HepG2 (cell line): ENCODE data around the gene HAO2. TPM values are rescaled to one million over a fixed set of nuclear protein-coding genes. Genes with fewer than 3 reads are reported as not detected.

Experiments used
- ATAC-seq: fragments of 200-7000 bp; cut with Tn5 transposase; 3 replicates; pipeline ENCODE4 v1.9.1; 2020; ENCODE audit warnings: mild to moderate bottlenecking, moderate library complexity
- Bru-seq: library from RNA; stranded (reverse); fragments of 400-500 nt; gene quantifications from one replicate; lab custom pipeline; 2021; lab: Mats Ljungman, UMichigan
- BruChase-seq, 2 experiments: library from RNA; stranded (reverse); fragments of 400-500 nt; gene quantifications; one replicate each; lab custom pipeline; 2021; lab: Mats Ljungman, UMichigan
- BruUV-seq: library from RNA; stranded (reverse); fragments of 400-500 nt; replicated peaks from 2 replicates; lab custom pipeline; 2021; lab: Mats Ljungman, UMichigan
- CTCF ChIA-PET: fragments of 300-600 bp; formaldehyde crosslinking; extraction: SDS; loops from one replicate; lab custom pipeline; 2021; ENCODE audit warnings: low total read pairs, inconsistent platforms, low intra/inter-chr PET ratio; lab: Yijun Ruan, JAX
- POLR2A ChIA-PET: fragments of 350-600 bp; sonication (Branson Sonifier 250); formaldehyde crosslinking; loops from one replicate; lab custom pipeline; 2020; ENCODE audit warnings: antibody characterized with exemption, inconsistent platforms; lab: Yijun Ruan, JAX
- DNase-seq: peaks from one replicate; pipeline ENCODE4 v3.0.0-alpha.2; 2015; ENCODE audit warnings: low spot score
- FAIRE-seq: peaks from 3 replicates; lab custom pipeline; 2011; peaks lifted over from hg19 to GRCh38; lab: Jason Lieb, UNC
- H2AFZ ChIP-seq: one replicate; pipeline ENCODE4 v1.6.1; 2011; ENCODE audit warnings: low read length, inconsistent platforms
- H3K27ac ChIP-seq: fragments of 300-600 bp; 3 replicates; pipeline ENCODE4 v1.8.0; 2011; ENCODE audit warnings: mixed run types, mild to moderate bottlenecking, mixed read lengths, low read length, inconsistent platforms; ENCODE audit not compliant: insufficient read depth; ENCODE audit errors: extremely low read length
- H3K27me3 ChIP-seq, 2 experiments: fragments of 200-600 bp in 1 of 2; 2 replicates in 1 of 2; 3 replicates in 1 of 2; pipeline versions ENCODE4 v1.6.0 to v1.8.0; 2011; ENCODE audit warnings: low read length in 2 of 2, mild to moderate bottlenecking in 2 of 2, moderate library complexity in 2 of 2, inconsistent platforms in 1 of 2; ENCODE audit not compliant: insufficient read depth in 2 of 2, control insufficient read depth in 1 of 2
- H3K36me3 ChIP-seq, 2 experiments: fragments of 200-600 bp in 1 of 2; replicated peaks in 1 of 2; 2 replicates in 1 of 2; 3 replicates in 1 of 2; pipeline versions ENCODE4 v1.5.1 to v1.8.0; 2011; ENCODE audit warnings: low read length in 2 of 2, inconsistent platforms in 1 of 2; ENCODE audit not compliant: insufficient read depth in 2 of 2, control insufficient read depth in 1 of 2
- H3K4me1 ChIP-seq: 2 replicates; pipeline ENCODE4 v1.5.1; 2012; ENCODE audit warnings: low read length, inconsistent platforms; ENCODE audit not compliant: insufficient read depth
- H3K4me2 ChIP-seq: 2 replicates; pipeline ENCODE4 v1.6.0; 2011; ENCODE audit warnings: low read depth, low read length, inconsistent platforms
- H3K4me3 ChIP-seq, 3 experiments: fragments of 200-600 bp in 1 of 3; sonication (generic), shearing (Covaris generic) in 1 of 3; replicated peaks in 1 of 3; 2 replicates each; pipeline ENCODE4 v1.5.1; 2011 to 2016; ENCODE audit warnings: low read length in 3 of 3, inconsistent platforms in 2 of 3, low read depth in 2 of 3, mild to moderate bottlenecking in 2 of 3, control low read depth in 1 of 3, mixed read lengths in 1 of 3; ENCODE audit not compliant: insufficient read depth in 1 of 3
- H3K79me2 ChIP-seq: one replicate; pipeline ENCODE4 v1.6.1; 2011; ENCODE audit warnings: low read length, inconsistent platforms; ENCODE audit not compliant: insufficient read depth
- H3K9ac ChIP-seq: 2 replicates; pipeline ENCODE4 v1.6.0; 2011; ENCODE audit warnings: mild to moderate bottlenecking, low read depth, low read length, inconsistent platforms; ENCODE audit not compliant: insufficient read depth
- H3K9me3 ChIP-seq: 2 replicates; pipeline ENCODE4 v1.5.1; 2012; ENCODE audit warnings: mild to moderate bottlenecking, low read length
- H4K20me1 ChIP-seq: 2 replicates; pipeline ENCODE4 v1.6.0; 2011; ENCODE audit warnings: inconsistent platforms, mild to moderate bottlenecking, low read length, moderate library complexity; ENCODE audit not compliant: insufficient read depth
- MAFF ChIP-seq: IDR thresholded peaks from 2 replicates; pipeline ENCODE4 v1.6.1; 2011; ENCODE audit warnings: low read depth, low read length, improper control_type of control experiment
- MAFK ChIP-seq, 2 experiments: IDR thresholded peaks in 1 of 2; conservative IDR thresholded peaks in 1 of 2; 2 replicates each; pipeline ENCODE4 v1.6.1; 2011; ENCODE audit warnings: improper control_type of control experiment in 2 of 2, low read length in 2 of 2
- SNRNP70 ChIP-seq: fragments of 200-400 bp; formaldehyde crosslinking; IDR thresholded peaks from 2 replicates; pipeline ENCODE4 v1.6.1; 2017; ENCODE audit warnings: mild to moderate bottlenecking, low read depth, low read length, moderate library complexity
- WGBS: methylation state at CpG from one replicate; pipeline ENCODE4 v1.1.6; 2017; ENCODE audit warnings: low lambda C conversion rate; 5-methylcytosine and 5-hydroxymethylcytosine counted together
- in situ Hi-C: cut with HindIII; loops from 2 replicates; pipeline ENCODE4 v1.10.0; 2017; ENCODE audit warnings: low pct_unique_long_range_greater_than_20kb; ENCODE audit not compliant: extremely low pct_ligation_motif_present
- intact Hi-C: fragments of 100-400 bp; cut with micrococcal nuclease; formaldehyde crosslinking; loops from one replicate; pipeline ENCODE4 v1.10.0; 2022; ENCODE audit not compliant: unreplicated experiment
- long read RNA-seq, 2 experiments: library from RNA in 1 of 2; library from polyadenylated mRNA in 1 of 2; stranded (forward) in 1 of 2; unstranded in 1 of 2; transcript quantifications; one replicate each; pipeline ENCODE4 v2.0.0, GENCODE V29; 2019 to 2022
- polyA minus RNA-seq, 3 experiments: library from RNA; depleted of rRNA, polyadenylated mRNA; stranded (reverse); fragments of >200 nt; gene quantifications; 2 replicates each; pipeline ENCODE4 v1.2.3, GENCODE V29; 2011; ENCODE audit warnings: low replicate concordance in 1 of 3
- polyA plus RNA-seq, 8 experiments: library from polyadenylated mRNA; depleted of rRNA in 3 of 8; stranded (reverse) in 7 of 8; unstranded in 1 of 8; fragments of >200 nt; fragmentation: Illumina TruSeq in 4 of 8; extraction: Trizol in 4 of 8; gene quantifications; 2 replicates each; pipeline versions ENCODE4 v1.2.1 to v1.2.3, GENCODE V29; 2011 to 2016; ENCODE audit warnings: low read depth in 4 of 8, missing spikeins in 1 of 8, mixed read lengths in 1 of 8; ENCODE audit not compliant: insufficient read depth in 1 of 8
- total RNA-seq, 5 experiments: library from RNA; depleted of rRNA; stranded (reverse); fragments of >200 nt; fragmentation: Illumina TruSeq; extraction: Trizol; gene quantifications; 2 replicates each; pipeline ENCODE4 v1.2.3, GENCODE V29; 2016; ENCODE audit warnings: low read depth in 1 of 5

Gene HAO2
- total RNA-seq (2016; rRNA removed; fragmentation: Illumina TruSeq; extraction: Trizol) (0.09 TPM in 1 of 2 replicates, not detected in the other), polyA plus RNA-seq (2011; rRNA removed) (0.05 and 0.08 TPM in 2 replicates), polyA minus RNA-seq (2011; rRNA and poly(A)+ RNA removed; ENCODE audit: low replicate concordance) (0.48 TPM in 1 of 2 replicates, not detected in the other), Bru-seq, nascent RNA (percentile 29 among the genes with signal in this experiment), BruChase-seq, experiment 1, labeled RNA remaining after a 6-hour chase (percentile 26 among the genes with signal in this experiment), BruChase-seq, experiment 2, labeled RNA remaining after a 2-hour chase (percentile 29 among the genes with signal in this experiment)
- not detected in 2 replicates for total RNA-seq (2016; cell fraction: cytosol; rRNA removed; fragmentation: Illumina TruSeq; extraction: Trizol; ENCODE audit: low read depth)
- total RNA-seq (2016; cell fraction: insoluble cytoplasmic fraction; rRNA removed; fragmentation: Illumina TruSeq; extraction: Trizol), result 0.15 TPM in 1 of 2 replicates, not detected in the other
- 0.28 TPM in 1 of 2 replicates, not detected in the other for total RNA-seq (2016; cell fraction: membrane; rRNA removed; fragmentation: Illumina TruSeq; extraction: Trizol)
- 0.34 and 0.40 TPM in 2 replicates for total RNA-seq (2016; cell fraction: nucleus; rRNA removed; fragmentation: Illumina TruSeq; extraction: Trizol)
- polyA plus RNA-seq (2011; cell fraction: cytosol; rRNA removed), result 0.03 and 0.08 TPM in 2 replicates
- polyA plus RNA-seq (2011; cell fraction: nucleus; rRNA removed), result 0.90 and 0.96 TPM in 2 replicates
- 0.19 and 0.42 TPM in 2 replicates for polyA plus RNA-seq (2012)
- not detected in 2 replicates for polyA plus RNA-seq (2016; cell fraction: cytosol; fragmentation: Illumina TruSeq; extraction: Trizol; ENCODE audit: low read depth)
- not detected in 2 replicates for polyA plus RNA-seq (2016; cell fraction: insoluble cytoplasmic fraction; fragmentation: Illumina TruSeq; extraction: Trizol; ENCODE audit: low read depth)
- not detected in 2 replicates for polyA plus RNA-seq (2016; cell fraction: membrane; fragmentation: Illumina TruSeq; extraction: Trizol; ENCODE audit: low read depth)
- polyA plus RNA-seq (2016; cell fraction: nucleus; fragmentation: Illumina TruSeq; extraction: Trizol; ENCODE audit: insufficient read depth, low read depth), result 0.27 TPM in 1 of 2 replicates, not detected in the other
- not detected in 2 replicates for polyA minus RNA-seq (2011; cell fraction: cytosol; rRNA and poly(A)+ RNA removed)
- 0.87 and 0.90 TPM in 2 replicates for polyA minus RNA-seq (2011; cell fraction: nucleus; rRNA and poly(A)+ RNA removed)
- long read RNA-seq, experiment 1, partial matches to known transcripts, result 0 of 1 reads
- long read RNA-seq, experiment 1, other reads (novel, unspliced or antisense), result 1 of 1 reads
- long read RNA-seq, experiment 2, partial matches to known transcripts, result 0 of 1 reads
- long read RNA-seq, experiment 2, other reads (novel, unspliced or antisense), result 1 of 1 reads

DNA sequence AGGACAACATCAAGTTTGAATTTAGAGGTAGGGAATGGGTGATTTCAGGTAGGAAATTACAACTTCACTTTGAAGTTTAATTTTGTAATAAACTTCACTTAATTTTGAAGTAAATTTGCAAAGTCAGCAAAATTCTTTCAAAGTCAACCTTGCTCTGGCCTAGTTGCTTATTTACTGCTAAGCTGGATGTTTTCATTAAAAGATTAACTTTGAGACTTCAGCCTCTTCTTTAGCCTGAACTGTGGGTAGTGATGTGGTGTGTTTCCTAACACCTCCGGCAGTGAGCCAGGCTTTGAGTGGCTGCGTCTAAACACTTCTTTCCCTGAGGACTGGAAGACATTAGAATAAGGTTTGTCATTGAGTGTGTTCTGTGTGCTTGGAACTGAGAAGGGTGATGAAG, at the start of gene HAO2:
Gene HAO2 (plus strand): TSS at position 232 of the 400 bp plus-strand sequence. CDS start 12,301 bp downstream, outside the sequence.
- no peak for TF ChIP-seq SNRNP70
- peak; percentile 98 to 100 for TF ChIP-seq MAFK (conservative IDR thresholded peaks at IDR 0.05 in 1 of 2, IDR thresholded peaks at IDR 0.05 in 1 of 2; ENCODE audit: low read length in 2 of 2)
- TF ChIP-seq MAFF, result peak; percentile 100
- ChIA-PET CTCF (interaction anchor here (2.6 to 3.7 kb wide), 3 partner anchors 51 to 92 kb away, joined by 16 to 80 read pairs (median 29); no protein-coding TSS in a partner anchor), POLR2A (no interaction called here)
- Histone ChIP-seq H3K9ac (no peak within 1 kb of the TSS), H3K4me2 (no peak within 1 kb of the TSS), H3K27ac (no peak within 1 kb of the TSS), H4K20me1 (no peaks in the 10 kb centered on the region), H3K36me3 (no peaks in the 10 kb centered on the region), H3K9me3 (no peaks in the 10 kb centered on the region), H3K79me2 (no peaks in the 10 kb centered on the region), H3K27me3 (no peaks in the 10 kb centered on the region), H3K4me1 (peaks cover 68% of the 10 kb centered on the region), H3K4me3 (no peak within 1 kb of the TSS), H2AFZ (no peak within 1 kb of the TSS)
- in situ Hi-C loops (loop anchor here (5.0 kb wide), 1 partner anchor 81 kb away; no protein-coding TSS in a partner anchor), intact Hi-C loops (no loop called here)
- 45% methylated on average over 2 of the region's 2 CpGs for WGBS
- BruUV-seq, result no TSS peak
- no peak for FAIRE-seq
- DNase-seq, result no peak
- no peak for ATAC-seq
